Stimulated activated CD8-positive, alpha-beta memory T cell treated with anti-CD3 and anti-CD28 coated beads, Interleukin-4, amount 100 ng/mL, for 4 hours (primary cell): ENCODE measurements around the gene PI4KA.
"Not testable (repeated sequence)": the region's sequence is repeated elsewhere in the genome, so short reads cannot be mapped to it uniquely, and the experiment has no call there.

Experiments used
- DNase-seq, 2 donors: peaks; one replicate each; pipeline ENCODE4 v3.0.0-alpha.2; 2020; ENCODE audit warnings: low read depth in 2 of 2, low spot score in 1 of 2

Gene PI4KA

DNA sequence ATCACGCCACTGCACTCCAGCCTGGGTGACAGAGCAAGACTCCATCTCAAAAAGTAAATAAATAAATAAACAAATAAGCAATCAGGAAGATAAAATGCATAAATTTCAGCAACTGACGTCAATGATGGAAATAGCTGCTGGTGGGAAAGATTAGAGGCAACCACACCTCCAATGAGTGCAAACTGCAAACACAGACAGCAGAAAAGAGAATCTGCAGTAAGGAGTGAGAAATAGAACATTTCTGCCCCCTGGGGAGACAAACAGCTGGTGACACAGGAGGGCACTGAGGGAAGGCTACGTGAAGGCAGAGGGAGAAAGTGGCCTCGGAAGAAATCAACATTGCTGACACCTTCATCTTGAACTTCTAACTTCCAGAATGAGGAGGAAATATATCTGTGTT lies 6.5 kb downstream of the PI4KA start:
- DNase-seq: no peak

DNA sequence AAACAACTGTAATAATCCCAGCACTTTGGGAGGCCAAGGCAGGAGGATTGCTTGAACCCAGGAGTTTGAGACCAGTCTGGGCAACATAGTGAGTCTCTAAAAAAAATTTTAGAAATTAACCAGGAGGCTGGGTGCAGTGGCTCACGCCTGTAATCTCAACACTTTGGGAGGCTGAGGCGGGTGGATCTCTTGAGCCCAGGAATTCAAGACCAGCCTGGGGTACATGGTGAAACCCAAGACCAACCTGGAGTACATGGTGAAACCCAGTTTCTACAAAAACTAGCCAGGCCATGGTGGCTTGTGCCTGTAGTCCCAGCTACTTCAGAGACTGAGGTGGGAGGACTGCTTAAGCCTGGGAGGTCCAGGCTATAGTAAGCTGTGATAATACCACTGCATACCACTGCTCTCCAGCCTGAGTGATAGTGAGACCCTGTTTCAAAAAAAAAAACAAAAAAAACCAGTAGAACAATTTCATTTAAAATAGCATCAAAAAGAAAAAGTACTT lies 11.2 kb downstream of the PI4KA start:
- DNase-seq: no peak

DNA sequence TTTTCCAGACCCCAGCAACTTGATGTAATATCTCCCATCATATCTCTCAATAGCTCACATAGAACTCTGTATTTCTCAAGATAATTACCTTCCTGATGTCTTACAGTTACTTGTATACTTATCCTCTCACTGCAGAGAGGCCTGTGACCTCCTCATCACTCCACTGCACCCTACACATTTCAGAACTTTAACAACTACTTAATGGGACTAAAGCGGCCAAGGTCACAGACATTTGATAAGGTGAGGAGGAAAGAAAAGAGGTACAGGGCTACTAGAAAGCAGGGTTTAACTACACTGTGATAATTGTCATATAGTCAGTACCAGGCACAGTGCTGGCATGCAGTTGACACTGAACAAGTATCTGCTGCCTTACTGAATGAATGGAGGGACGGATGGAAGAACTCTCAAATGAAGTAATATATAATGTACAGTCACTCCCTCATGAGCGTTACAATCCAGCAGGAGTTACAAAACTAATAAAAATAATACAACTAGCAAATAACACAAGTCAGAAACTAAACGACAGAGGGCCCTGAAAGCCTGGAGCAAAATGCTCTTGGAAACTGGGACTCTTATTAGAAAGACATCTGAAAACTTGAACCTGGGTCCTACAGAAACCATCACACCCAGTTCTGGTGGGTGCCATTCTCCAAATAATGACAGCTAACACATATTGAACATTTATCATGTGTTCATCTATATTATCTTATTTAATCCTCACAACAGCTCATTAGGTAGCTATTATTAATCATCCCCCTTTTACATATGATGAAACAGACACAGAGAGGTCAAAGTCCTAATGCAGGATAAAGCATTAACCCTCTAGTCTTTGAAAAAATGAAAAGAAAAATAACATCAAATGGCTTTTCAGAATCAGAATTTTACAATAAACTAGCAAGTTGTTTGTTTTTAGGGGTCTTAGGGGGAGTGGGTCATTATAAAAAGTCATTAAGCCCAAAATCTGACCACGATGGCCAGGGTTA lies 14.3 kb downstream of the PI4KA start:
- DNase-seq: no peak

DNA sequence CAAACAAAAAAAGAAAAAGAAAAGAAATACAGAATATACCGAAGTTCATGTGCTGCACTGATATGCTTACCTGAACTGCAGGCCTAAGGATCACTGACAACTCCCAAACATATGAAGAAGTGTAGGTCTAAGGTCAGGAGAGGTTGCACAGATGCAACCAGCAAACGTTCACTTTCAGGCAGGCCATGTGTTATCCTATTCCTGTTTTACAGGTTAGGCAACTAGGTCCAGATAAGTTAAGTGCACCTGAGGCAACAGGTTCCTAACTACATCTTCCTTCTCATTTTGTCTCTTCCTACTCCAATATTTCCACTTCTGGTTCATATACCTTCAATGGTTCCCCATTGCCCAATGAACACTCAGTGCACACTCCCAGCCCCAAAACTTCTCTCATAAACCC lies 15.1 kb downstream of the PI4KA start:
- DNase-seq: no peak

DNA sequence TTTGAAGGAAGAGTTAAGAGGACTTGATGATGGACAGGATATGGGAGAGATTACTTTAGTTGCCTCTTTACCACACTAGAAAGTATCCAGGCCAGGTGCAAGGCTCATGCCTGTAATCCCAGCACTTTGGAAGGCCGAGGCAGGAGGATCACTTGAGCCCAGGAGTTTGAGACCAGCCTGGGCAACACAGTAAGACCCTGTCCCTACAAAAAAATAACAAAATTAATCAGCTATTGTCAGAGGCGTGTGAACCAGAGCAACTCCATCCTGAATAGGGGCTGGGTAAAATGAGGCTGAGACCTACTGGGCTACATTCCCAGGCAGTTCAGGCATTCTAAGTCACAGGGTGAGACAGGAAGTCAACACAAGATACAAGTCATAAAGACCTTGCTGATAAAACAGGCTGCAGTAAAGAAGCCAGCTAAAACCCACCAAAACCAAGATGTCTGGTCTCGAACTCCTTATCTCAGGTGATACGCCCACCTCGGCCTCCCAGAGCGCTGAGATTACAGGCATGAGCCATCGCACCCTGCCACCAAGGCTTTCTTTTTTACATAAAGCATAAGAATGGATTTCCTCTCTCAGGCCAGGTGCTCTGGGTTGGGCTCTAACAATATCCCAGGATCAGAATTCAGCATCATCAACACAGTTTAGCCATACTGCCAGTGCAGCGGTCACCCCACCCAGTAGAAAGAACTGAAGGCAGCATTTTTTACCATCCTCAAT lies 17.8 kb downstream of the PI4KA start:
- DNase-seq: no peak

DNA sequence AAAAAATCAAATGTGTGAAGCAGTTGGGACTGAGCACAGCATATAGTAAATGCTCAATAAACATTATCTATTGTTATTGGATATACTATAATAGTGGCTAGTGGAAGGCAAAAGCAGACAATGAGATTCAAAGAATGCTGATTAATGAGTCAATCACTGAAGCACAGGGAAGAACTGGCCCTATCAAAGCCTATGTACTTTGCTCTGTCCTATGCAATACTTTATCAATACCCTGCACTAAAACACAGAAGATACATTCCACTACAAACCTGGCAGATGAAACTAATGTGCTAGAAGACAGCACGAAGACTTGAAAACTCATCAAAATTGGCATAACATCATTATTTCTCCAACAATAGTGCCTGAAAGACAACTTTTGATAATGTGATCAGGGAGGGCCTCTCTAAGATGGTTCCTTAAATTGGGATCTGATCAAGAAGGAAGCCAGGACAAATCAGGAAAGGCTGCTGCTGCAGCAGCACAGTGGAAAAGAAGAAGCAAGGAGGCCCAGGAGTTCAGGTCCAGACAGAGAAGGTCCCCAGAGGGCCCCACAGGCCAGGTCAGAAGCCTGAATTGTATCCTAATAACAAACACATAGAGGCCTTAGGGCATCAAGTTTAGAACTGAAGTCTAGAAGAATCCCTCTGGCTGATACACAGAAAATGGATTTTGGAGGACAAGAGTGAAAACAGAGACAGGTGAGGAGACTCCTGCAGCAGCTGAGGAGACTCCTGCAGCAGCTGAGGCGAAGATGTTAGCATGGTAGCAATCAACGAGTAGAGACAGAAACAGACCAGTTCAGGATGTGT lies 18.6 kb downstream of the PI4KA start:
- DNase-seq: no peak

DNA sequence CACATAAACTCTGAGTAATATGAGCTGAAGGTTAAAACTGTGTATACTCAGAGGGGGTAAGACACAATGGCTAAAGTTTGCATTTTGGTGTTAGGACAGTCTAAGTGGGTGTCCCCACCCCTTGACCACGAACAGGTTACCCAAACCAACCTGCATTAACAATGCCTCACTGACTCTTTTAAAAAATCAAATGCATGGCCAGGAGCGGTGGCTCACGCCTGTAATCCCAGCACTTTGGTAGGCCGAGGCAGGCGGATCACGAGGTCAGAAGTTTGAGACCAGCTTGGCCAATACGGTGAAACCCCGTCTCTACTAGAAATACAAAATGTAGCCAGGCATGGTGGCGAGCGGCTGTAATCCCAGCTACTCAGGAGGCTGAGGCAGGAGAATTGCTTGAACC lies 19.3 kb downstream of the PI4KA start:
- not testable (repeated sequence) for DNase-seq

DNA sequence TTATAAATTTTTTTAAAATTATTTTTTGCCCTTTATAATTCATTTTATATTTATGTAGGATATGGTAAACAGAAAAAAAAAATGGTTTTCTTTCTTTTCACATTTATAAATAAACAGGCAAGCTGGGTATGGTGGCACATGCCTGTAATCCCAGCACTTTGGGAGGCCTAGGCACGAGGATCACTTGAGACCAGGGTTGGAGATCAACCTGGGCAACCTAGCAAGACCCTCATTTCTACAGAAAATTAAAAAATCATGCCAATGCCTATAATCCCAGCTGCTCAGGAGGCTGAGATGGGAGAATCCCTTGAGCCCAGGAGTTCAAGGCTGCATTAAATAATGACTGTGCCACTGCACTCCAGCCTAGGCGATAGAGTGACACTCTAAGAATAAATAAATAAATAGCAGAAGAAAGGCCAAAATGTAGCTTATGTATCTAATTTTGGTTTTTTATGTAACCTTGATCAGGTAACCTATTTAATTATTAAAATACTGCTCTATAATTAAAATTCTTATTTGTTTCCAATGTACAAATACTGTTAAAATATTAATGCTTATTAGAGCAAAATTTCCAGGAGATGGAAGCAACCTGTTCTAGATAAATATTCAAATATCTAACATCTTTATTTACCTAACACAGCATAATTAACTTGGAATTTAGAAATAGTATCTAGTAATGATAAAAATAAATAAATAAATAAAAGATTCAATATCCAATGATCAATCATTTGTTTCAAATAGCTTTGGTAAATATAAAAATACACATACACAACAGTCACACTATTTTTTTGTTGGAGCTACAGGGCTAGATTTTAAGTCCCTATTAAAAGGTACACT lies 21.4 kb downstream of the PI4KA start:
- DNase-seq: no peak

DNA sequence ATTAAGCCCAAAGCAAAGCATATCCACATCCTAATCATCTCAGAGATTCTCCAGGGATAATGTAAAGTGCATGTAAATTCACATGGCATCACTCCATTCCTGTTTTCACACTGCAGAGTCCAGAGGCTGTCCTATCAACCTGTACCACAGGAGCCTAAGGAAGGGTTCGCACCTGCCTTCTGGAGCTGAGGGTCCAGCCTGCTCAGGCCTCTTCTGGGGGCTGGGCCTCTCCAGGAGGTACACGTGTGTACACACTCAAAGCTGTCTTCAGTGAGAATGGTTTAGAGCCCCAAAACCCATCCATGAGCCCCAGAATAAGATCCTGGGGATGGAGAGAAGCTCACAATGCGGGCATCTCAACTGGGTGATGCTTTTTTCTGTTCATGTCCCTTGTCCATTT lies 23.9 kb downstream of the PI4KA start:
- DNase-seq: no peak

DNA sequence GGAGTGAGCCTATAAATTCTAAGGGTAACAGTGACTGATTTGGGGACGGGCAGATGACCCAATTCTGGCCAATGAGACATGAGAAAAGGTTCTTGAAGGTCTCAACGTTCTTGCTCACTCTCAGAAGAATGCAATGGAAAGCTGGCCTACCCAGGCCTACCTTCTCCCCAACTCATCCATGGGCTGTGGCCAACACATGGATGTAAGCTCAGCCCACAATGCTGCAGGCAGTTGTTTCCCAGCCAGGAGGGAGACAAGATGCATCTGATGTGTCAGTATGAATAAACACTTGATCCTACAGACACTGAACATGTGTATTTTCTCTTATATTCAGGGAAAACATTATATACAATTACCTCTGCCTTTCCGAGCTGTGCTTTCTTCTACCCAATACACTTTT lies 24.4 kb downstream of the PI4KA start:
- no peak for DNase-seq

DNA sequence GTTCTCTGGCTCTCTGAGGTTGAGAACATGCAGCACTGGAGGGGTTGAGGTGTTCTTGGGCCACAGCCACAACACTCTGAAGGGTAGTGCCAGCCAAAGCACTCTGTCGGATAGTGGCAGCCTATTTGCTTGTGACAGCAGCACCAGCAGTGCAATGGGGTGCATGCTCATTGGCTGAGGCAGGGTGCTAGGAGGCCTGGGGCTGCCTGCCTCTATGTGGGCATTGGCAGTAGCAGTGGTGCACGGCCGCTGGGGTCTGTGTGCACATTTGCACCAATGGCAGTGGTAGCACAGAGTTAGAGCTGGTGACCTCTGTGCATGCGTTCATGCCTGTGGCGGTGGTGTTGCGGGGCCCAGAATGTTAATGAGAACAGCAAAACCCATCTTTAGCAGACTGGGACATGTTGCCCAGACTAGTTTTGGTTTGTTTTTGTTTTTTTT lies 25.4 kb downstream of the PI4KA start:
- no peak for DNase-seq

DNA sequence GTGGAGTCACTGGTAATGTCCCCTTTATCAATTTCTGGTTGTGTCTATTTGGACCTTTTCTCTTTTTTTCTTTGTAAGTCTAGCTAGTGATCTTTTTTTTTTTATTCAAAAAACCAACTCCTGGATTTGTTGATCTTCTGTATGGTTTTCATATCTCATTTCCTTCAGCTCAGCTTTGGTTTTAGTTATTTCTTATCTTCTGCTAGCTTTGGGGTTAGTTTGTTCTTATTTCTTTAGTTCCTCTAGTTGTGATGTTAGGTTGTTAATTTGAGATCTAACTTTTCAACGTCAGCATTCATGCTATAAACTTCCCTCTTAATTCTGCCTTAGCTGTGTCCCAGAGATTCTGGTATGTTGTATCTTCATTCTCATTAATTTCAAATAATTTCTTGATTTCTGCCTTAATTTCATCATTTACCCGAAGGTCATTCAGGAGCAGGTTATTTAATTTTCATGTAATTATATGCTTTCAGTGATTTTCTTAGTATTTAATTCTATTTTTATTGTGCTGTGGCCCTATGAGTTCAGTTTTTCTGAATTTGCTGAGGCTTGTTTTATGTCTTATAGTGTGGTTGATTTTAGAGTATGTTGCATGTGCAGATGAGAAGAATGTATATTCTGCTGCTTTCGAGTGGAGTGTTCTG lies 29.0 kb downstream of the PI4KA start:
- DNase-seq: no peak

DNA sequence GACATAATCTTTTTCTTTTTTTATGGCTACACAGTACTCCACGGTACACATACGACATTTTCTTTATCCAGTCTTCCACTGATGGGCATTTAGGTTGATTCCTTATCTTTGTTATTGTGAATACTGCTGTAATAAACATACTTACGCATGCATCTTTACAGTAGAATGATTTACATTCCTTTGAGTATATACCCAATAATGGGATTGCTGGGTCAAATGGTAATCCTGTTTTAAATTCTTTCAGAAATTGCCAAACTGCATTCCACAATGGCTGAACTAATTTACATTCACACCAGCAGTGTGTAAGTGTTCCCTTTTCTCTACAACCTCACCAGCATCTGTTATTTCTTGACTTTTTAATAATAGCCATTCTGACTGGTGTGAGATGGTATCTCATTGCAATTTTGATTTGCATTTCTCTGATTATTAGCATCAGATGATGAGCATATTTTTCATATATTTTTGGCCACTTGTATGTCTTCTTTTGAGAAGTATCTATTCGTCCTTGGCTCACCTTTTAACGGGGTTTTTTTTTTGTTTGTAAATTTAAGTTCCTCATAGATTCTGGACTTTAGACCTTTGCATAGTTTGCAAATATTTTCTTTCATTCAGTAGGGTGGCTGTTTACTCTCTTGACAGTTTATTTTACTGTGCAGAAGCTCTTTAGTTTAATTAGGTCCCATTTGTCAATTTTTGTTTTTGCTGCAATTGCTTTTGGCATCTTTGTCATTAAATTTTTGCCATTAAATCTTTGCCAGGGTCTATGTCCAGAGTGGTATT lies 32.0 kb downstream of the PI4KA start:
- not testable (repeated sequence) for DNase-seq

DNA sequence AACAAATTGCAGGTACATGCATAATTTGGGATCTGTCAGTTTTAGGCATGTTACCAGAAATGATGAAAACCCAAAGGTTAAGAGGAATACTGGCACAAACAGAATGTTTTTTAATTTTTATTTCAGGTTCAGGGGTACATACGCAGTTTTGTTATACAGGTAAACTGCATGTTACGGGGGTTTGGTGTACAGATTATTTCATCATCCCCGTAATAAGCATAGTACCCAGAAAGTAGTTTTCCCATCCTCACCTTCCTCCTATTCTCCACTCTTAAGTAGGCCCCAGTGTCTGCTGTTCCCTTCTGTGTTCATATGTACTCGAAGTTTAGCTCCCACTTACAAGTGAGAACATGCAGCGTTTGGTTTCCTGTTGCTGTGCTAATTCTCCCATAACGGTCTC lies 33.0 kb downstream of the PI4KA start:
- no peak for DNase-seq

DNA sequence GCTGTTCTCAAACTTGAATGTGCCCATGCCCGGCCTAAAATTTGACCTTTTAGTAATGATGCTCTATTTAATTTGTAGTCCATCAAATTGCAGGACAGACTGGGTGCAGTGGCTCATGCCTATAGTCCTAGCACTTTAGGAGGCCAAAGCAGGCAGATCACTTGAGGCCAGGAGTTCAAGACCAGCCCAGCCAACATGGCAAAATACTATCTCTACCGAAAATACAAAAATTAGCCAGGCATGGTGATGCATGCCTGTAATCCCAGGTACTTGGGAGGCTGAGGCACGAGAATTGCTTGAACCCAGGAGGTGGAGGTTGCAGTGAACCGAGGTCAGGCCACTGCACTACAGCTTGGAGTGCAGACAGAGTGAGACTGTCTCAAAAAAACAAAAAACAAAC lies 33.4 kb downstream of the PI4KA start:
- not testable (repeated sequence) for DNase-seq

DNA sequence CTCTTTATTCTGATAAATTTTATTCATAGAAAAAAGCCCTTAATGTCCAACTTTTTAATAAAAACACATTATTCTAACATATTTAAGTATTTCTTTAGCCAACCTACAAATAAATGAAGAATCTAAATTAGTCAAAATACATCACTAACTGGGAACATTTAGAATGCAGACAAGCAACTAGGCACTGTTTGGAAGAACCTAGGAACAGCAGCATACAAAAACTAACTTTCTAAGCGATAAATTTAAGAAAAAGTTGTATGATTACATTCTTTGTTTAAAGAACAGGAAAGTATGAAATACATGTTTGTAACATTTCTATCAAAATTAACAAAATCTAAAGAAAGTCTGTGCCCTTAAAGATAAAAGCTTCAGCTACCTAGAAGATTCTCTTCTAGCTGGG lies 35.3 kb downstream of the PI4KA start:
- no peak for DNase-seq

DNA sequence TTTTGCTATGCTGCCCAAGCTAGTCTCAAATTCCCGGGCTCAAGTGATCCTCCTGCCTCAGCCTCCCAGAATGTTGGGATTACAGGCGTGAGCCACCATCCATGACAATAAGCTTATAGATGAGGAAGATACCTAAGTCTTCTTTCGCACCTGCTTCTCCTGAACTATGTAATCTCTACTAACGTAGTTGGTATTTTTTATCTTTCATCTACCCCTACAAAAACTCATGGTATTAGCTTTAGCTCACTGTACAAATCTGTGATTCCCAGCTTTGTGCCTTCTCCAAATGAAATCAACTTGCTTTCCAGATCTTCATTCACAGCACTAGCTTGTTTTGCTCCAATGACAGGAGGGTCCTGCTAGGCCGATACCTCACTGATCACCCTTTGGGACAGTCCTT lies 36.4 kb downstream of the PI4KA start:
- no peak for DNase-seq

DNA sequence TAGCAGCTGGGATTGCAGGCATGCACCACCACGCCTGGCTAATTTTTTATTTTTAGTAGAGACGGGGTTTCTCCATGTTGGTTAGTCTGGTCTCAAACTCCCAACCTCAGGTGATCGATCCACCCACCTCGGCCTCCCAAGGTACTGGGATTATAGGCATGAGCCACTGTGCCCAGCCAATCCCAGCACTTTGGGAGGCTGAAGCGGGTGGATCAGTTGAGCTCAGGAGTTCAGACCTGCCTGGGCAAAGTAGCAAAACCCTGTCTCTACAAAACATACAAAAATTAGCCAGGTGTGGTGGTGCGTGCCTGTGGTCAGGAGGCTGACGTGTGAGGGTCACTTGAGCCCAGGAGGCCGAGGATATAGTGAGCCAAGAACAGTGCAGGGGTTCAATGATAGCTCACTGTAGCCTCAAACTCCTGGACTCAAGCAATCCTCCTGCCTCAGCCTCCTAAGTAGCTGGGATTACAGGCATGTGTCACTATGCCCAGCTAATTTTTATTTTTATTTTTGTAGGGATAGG lies 36.8 kb downstream of the PI4KA start:
- DNase-seq: not testable (repeated sequence)

DNA sequence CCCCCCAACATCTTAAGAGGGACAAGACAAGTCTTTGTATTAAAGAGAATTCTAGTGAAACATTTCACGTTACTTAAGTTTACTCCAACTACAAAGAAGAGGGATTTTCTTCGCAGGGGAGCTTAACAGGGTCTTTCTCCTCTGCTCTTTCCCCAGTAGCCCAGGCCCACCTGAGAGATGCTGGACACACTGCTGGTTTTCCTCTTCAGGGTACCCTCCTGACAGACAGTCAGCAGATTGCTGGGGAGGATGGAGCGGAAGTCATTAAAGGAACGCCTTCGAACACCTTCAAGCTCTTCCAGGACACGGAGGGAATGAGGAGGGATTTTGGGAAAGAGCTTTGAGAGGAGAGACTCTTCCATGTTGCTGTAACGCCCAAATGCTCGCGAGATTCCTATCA lies 39.1 kb downstream of the PI4KA start:
- DNase-seq: no peak
